Right forelimb (tissue), 1 donor: ENCODE results near the gene PPP2R1A.
A peak's percentile ranks its signal among the peaks of the same experiment; 100 is the strongest.
"Not testable (repeated sequence)": the region's sequence is repeated elsewhere in the genome, so short reads cannot be mapped to it uniquely, and the experiment has no call there.

Source experiments
- DNase-seq: peaks from one replicate; pipeline ENCODE4 v3.0.0-alpha.2; 2018

Gene PPP2R1A

DNA sequence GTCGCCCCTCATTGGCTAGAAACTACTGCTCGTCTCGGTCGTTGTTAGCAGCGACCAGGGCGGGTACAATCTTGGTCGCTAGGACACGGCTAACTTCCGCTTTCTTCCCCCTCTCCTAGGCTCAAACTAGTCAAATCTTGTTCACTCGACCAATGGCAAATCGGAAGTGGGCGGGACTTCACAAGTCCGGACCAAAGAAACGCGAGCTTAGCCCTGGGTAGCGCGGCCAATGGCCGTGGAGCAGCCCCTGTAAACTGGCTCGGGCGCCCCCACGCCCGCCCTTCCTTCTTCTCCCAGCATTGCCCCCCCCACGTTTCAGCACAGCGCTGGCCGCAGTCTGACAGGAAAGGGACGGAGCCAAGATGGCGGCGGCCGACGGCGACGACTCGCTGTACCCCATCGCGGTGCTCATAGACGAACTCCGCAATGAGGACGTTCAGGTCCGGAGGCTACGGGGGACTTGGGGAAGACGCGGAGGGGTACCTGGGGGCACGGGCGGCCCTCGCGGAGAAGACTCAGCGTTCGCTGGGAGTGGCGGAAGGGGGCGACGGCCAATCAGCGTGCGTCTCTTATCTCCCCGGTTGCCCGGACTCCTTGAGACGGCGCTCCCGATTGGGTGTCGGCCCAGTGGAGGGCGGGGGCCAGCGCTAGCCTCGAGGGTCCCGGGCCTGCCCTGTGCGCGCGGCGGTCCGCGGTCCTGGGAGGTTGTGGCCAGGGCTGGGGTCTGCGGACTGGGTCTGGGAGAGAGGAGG lies at the start of gene PPP2R1A:
TSS of gene PPP2R1A (plus strand) at position 318 of the 752 bp plus-strand sequence. CDS start at position 363, 45 bp downstream.
- DNase-seq = peak; percentile 99

DNA sequence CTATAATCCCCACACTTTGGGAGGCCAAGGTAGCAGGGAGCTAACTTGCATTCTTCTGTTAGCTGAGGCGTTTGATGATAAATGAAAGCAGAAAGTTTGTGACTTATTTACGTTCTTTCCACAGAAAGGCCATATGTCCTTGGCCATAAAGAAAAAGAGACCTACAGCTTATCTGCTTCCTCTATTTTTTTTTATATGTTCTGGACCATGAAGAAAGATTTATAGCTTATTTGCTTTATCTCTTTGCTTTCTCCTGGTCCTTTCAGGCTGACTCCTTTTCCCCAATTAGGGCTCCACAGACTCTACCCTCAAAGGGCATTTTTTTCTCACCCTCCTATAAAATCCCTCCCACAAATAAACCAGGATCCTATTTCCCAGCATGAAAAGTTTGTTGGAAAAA lies 48.6 kb upstream of the PPP2R1A start:
- no peak for DNase-seq

DNA sequence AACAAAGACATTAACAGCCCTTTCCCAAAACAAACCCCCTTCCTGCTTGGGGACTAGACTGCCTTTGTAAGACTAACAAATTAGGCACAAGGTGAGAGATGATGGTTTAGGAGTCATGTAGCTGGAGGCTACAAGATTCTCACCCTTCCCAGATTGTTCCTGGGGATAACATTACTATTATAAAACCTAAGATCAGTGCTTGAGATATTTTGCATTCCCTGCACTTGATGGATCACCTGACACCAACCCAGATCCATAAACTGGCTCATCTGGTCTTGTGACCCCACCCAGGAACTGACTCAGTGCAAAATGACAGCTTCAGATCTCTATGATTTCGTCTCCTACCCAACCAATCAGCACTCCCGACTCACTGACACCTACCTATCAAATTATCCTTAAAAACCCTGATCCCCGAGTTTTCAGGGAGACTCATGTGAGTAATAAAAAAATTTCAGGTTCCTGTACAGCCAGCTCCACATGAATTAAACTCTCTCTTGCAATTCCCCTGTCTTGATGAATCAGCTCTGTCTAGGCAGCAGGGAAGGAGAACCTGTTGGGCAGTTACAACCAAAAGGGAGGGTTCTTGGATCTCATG lies 47.8 kb upstream of the PPP2R1A start:
- no peak for DNase-seq

DNA sequence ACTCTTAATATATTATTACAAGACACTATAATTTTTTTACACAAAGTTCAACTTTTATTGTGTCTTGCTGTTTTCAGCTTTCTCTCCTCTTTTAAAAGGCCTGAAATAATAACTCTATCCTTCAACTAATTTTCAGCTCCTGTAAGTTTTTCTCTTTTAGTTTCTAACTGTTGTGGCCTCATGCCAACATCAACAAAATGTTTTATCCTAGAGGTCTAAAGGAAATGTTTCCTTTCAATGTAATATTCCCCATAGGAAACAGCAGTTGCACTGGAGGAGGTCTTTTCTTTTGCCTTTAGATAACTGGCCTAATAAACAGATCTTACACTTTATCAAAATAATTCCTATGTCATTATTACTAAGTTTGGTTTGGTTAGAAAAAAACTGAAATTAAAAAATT lies 41.6 kb upstream of the PPP2R1A start:
- DNase-seq = no peak

DNA sequence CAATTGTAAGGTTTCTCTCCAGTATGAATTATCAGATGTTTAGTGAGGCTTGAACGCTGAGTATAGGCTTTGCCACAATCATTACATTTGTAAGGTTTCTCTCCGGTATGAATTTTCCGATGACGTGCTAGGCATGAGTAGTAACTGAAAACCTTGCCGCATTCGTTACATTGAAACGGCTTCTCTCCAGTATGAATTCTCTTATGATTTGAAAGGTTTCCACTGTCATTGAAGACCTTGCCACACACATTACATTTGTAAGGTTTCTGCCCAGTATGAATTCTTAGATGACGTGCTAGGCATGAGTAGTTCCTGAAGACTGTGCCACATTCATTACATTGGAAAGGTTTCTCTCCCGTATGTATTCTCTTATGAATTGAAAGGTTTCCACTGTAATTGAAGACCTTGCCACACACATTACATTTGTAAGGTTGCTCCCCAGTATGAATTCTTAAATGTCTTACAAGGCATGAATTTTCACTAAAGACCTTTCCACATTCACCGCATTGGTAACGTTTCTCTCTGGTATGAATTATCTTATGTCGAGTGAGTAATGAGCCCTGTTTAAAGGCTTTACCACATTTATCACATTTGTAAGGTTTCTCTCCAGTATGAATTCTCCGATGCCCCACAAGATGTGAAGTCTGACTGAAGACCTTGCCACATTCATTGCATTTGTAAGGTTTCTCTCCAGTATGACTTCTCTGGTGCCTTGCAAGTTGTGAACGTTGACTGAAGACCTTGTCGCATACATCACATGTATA lies 34.1 kb upstream of the PPP2R1A start:
- DNase-seq = no peak

DNA sequence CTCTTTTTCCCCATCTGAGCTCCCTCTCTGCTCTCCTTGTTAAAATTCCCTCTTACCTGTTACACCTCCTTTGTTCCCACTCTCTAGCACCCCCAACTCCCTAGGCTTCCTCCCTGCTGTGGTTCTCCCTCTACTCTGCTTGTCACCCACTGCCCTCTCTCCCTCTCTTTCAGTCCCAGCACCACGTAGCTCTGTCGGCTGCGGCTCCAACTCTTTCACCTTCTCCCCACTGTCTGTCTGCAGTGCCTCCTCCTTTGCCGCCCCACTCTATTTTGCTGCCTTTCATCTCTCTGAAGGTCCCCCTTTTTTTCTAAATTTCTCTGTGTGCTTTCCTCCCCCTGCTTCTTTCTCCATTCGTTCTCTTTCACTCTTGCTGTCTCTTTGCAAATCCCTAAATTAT lies 19.5 kb upstream of the PPP2R1A start:
- no peak for DNase-seq

DNA sequence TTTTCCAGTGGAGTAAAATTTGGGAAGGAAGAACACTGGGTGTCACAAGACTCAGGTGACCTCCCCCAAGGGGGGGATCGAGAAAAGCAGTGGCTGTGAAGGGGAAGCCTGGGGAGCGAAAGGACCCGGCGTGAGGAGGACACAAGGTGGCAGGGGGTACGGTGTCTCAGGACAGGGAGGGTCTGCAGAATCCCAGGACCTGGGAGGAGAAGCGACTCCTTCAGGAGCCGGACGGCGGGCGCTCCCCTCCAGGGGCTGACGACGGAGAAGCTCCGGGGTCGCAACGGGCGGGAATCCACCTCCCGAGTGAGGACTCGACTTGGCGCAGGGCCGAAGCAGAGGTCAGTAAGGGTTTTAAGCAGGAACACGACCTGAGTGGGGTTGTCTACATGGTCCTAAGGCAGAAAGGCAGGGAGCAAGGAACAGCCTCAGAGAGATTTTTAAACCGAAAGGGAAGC lies 19.0 kb upstream of the PPP2R1A start:
- DNase-seq = peak; percentile 62

DNA sequence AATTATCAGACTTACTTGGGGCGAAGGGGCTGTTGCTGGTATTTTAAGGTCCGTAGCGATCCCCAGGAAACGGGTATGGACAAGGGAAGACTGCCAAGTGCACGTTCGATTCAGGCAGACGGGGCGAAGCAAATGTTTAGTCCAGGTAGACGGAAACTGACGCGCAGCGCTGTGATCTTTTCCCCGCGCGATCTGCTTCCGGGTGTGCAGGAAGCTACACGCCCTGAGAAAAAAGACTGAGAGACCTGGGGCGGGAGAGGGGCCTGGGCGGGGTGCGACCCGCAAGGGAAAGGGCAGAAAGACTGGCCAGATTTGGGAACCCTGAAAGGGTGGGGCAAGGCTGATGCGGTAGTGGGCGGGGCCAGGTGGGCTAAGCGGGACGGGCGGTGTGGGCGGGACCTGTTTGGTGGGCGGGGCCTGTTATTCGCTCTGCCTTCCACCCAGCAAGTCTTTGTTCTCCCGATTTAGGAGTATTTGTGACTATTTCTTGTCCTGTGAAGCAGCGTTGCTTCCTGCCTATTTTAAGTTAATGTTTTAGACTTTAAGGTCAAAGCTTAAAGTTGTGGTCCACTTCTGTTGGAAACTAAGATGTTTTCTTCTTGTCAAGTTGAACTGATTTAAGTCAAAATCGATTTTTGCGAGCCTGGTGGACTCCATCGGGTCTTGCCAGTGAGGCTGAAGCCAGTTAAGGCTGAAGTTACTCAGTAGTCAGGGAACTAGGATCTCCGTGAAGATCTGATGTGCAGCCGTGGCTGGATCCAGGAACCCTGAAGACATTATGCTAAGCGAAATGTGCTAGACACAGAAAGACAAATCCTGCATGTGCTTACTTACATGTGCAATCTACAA lies 18.3 kb upstream of the PPP2R1A start, which contains the start of gene ZNF836:
TSS of gene ZNF836 (minus strand) at position 301 of the 849 bp plus-strand sequence. CDS start 3,549 bp downstream, outside the sequence.
- peak; percentile 90 for DNase-seq

DNA sequence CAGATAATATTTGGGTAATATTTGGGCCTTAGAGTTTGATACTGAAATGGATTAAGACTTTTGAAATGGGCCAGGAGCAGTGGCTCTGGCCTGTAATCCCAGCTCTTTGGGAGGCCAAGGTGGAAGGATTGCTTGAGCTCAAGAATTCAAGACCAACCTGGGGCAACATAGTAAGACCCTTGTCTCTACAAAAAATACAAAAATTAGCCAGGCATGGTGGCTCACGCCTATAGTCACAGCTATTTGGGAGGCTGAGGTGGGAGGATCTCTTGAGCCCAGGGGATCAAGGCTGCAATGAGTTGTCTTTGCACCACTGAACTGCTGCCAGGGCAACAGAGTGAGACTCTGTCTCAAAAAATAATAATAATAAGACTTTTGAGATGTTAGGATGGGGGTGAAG lies 17.5 kb upstream of the PPP2R1A start:
- no peak for DNase-seq

DNA sequence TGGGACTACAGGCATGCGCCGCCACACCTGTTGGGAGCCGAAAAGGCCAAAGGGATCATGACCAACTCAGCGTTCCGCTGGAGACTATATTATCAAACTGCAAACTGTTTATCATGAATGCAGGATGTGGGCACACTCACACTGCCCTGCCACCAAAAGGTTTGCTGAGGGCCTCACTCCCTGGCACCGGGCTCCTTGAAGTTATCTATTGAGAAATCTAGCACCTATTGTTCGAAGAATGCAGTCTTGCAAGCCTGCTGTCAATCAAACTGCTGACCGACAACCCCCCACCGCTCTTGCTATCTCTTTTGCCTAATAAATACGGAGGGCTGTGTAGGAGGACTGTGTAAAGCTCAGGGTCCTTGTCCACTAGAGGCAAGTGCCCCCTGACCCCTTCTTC lies 13.3 kb upstream of the PPP2R1A start:
- no peak for DNase-seq

DNA sequence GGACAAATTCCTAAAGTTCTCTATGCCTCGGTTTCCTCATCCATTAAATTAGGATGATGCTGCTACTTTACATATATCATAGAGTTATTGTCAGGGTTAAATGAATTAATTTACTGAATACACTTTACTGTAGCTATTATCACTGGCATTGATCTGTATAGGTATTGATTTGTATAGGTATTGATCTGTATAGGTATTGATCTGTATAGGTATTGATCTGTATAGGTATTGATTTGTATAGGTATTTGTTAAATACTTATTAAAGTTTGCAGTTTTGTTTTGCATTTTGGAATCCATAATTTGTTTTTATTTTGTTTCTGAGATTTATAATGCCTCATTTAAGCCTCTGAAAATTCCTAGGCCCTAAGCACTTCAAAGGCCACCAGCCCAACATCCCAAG lies 2.4 kb upstream of the PPP2R1A start:
- no peak for DNase-seq

DNA sequence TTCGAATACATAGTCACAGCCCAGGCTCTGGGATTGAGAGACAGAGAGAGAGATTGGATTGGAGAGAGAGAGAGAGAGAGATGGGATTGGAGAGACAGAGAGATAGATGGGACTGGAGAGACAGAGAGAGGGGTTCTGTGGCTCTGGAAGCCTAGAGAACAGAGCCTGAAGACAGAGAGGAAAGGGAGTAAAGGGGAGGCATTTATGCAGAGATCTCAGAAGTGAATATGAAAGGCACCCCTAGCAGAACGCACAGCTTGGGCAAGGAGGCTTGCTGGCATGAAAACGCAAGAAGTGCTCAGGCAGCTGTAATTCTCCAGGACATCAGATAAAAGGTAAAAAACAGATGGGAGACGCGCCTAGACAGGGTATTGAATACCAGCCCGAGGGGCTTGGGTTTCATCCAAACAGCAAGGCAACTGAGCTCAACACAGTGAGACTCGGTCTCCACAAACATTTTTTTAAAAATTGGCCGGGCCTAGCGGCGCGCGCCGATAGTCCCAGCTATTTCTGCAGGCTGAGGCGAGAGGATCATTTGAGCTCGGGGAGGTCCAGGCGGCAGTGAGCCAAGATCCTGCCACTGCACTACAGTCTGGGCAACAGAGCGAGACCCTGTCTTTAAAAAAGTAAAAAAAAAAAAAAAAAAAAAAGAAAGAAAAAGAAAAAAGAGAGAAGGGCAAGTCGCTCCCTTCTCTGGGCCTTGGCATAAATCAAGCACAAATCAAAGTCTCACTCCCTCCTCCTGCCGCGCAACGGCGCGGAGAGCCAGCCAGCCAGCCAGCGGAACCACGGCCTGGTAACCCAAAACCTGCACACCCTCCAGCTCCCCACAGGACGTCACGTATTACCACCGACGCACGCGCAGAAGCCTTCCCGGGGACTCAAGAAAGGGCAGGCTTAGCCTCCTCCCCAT lies 774 bp upstream of the PPP2R1A start:
- DNase-seq = peak; percentile 99

DNA sequence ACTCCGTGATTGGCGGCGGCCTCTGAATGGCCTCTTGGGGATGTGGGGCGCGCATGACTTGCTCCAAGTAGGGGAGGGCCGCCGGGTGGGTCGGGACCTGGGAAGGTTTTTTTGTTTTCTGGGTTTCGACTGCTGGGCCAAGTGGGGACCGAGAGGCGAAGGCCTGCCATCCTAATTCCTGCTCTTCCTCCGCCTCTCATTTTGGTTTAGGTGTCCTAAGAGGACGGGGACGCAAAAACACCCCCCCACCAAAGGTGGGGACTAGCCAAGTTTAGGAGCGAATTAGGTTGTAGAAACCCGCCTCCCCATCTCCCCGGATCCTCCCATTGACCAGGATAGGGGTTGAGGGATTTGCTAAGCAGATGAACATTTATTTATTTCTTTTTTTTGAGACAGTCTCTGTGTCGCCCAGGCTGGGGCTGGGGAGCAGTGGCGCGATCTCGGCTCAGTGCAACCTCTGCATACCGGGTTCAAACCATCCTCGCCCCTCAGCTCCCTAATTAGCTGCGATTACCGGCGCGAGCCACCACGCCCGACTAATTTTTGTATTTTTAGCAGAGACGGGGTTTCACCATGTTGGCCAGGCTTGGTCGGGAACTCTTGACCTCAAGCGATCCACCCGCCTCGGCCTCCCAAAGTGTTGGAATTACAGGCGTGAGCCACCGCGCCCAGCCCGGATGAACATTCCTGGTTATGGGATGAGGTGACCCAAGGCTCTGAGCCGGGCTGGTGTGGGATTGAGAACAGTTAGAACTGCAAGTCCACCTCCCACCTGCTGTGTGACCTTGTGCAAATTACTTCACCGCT lies 838 bp downstream of the PPP2R1A start:
- DNase-seq = no peak

DNA sequence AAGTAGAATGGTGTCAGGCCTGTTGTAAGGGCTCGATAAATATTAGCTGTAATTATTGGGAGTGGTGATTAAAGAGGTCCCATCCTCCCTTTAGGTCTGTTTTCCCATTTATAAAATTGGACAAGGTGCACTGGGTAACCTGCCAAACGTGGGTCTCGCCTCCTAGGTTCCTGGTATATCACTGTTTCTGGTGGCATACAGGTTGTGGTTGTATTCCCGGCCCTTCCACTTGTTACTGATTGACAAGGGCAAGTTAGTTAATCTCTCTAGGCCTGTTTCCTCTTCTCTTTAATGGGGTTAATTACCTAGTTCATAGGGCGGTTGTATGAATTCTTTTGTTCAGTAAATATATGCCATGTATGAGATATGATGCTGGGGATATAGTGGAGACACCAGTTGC lies 1.5 kb downstream of the PPP2R1A start:
- no peak for DNase-seq

DNA sequence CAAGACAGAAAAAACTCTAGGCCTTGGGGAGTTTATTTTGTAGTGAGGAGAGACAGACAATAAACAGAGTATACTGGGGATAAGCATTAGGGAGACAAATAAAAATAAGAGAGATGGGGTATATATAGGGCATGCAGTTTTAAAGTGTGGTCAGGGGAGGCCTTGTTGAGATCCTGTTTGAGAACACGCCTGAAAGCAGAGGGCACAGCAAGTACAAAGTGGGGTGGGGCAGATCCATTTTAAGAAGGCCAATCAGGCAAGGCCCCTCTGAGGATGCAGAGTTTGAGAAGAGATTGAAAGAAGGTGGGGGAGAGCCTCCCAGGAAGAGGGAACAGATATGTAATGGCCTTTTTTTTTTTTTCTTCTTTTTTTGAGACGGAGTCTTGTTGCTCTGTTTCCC lies 2.1 kb downstream of the PPP2R1A start:
- no peak for DNase-seq

DNA sequence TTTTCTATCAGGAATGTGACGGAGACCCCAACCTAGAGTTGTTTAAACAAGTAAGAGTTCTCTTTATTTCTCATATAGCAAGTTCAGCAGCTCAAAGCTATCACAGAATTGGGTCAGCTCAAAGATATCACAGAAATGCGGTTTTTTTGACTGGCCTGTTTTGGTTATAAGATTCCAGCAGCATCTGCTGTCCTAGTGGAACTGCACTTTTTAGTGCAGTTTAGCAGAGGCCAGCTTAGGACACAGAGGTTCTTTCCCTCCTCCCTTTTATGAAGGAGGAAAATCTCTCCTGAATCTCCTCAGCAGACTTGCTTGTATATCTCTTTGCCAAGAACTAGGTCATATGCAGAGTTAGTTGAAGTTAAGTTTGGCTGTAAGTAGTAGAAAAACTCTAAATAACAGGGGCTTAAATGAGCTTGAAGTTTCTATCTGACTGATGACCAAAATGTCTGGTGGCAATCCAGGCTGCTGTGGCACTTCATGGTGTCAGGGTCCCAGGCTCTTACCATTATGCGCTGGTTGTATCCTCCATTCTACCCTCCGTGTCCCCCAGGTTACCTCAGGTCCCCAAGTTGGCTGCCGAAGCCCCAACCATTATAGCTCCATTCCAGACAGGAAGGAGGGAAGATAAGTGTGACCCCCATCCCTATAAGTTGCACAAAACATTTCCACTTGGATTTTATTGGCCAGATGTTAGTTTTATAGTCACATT lies 6.6 kb downstream of the PPP2R1A start:
- no peak for DNase-seq

DNA sequence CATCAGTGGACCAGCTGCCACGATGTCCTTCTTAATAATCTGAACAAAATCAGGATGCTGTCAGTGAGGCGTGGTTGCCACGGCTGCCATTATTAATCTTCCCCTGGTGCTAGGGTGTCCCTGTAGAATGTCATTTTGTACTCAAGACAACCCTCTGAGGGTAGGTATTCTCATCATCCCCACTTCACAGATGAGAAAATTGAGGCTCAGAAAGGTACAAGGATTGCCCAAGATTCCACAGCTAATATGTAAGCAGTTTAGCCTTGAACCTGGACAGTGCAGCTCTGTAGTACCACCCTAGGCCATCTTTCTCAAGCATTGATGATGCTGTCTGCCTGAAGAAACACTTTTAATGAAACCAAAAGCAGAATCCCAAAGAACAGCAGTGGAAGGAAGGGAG lies 8.1 kb downstream of the PPP2R1A start:
- no peak for DNase-seq

DNA sequence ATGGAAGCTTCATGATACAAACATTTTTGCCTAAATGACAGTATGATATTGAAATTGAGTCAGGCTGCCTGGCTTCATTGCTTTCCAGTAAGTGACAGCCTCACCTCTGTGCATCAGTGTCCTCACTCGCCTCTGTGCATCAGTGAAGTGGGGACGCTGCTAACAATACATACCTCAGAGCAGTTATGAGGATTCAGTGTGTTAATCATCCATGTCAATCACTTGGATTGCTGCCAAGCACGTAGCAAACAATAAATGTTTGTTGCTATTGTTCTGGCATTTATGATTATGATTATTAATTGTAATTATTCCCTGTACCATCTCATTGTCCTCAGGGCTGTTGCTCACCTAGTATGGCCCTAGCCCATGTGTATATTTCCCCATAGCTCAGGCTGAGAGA lies 8.8 kb downstream of the PPP2R1A start:
- DNase-seq = no peak

DNA sequence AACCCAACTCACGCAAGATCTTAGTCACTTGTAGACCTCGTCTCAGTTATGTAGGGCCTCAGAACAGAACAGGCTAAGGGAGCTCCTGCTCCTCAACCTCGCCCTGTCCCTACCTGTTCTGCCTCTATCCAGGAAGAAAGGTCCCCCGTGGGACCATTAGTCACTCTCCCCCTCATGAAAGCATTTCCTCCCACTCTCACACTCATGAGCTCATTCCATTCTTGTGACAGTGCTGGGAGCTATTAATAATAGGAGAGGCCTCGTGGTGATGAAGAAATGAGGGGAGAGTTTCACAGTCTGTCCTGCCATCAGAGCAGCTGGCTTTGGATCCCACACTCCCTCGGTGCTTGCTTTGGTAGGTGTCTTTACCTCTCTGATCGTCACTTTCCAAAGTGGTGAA lies 10.2 kb downstream of the PPP2R1A start:
- DNase-seq = no peak

DNA sequence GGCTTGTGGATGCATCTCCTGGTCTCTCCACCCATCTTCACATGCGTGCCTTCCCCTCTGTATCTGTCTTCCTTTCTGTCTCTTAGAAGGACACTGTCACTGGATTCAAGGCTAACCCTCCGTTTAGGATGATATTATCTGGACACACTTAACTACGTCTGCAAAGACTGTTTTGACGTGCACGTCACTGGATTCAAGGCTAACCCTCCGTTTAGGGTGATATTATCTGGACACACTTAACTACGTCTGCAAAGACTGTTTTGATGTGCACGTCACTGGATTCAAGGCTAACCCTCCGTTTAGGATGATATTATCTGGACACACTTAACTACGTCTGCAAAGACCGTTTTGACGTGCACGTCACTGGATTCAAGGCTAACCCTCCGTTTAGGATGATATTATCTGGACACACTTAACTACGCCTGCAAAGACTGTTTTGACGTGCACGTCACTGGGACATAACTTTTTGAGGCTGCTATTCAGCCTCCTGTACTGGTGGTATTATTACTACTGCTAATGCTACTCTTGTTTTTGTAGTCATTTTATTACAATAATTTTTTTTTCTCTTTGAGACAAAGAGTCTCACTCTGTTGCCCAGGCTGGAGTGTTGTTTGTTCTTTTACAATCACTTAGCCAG lies 11.0 kb downstream of the PPP2R1A start:
- DNase-seq = not testable (repeated sequence)
